OCI-LY1 (cell line): ENCODE results near the gene CSRP1.

Source experiments
- H2AFZ ChIP-seq: fragments of 200-600 bp; sonication (generic), shearing (Covaris generic); 2 replicates; pipeline ENCODE4 v1.6.0; 2014; ENCODE audit warnings: antibody characterized with exemption, mild to moderate bottlenecking, low read length
- H3F3A ChIP-seq: fragments of 200-600 bp; sonication (generic), shearing (Covaris generic); 2 replicates; pipeline ENCODE4 v1.6.0; 2014; ENCODE audit warnings: mild to moderate bottlenecking, antibody characterized with exemption, low read length, moderate library complexity; ENCODE audit not compliant: insufficient read depth
- H3K27ac ChIP-seq: fragments of 200-600 bp; sonication (generic); 2 replicates; pipeline ENCODE4 v1.5.1; 2014; ENCODE audit warnings: low read length, mixed run types, mild to moderate bottlenecking, low read depth; ENCODE audit not compliant: poor library complexity, severe bottlenecking
- H3K27me3 ChIP-seq: fragments of 200-600 bp; sonication (generic); 2 replicates; pipeline ENCODE4 v1.6.0; 2014; ENCODE audit warnings: antibody characterized with exemption, mild to moderate bottlenecking, low read length, moderate library complexity; ENCODE audit not compliant: insufficient read depth
- H3K36me3 ChIP-seq: fragments of 200-600 bp; sonication (generic); 2 replicates; pipeline ENCODE4 v1.6.1; 2014; ENCODE audit warnings: mild to moderate bottlenecking, antibody characterized with exemption, low read length, moderate library complexity, mixed read lengths; ENCODE audit not compliant: insufficient read depth
- H3K4me1 ChIP-seq: fragments of 200-600 bp; sonication (generic); 2 replicates; pipeline ENCODE4 v1.5.1; 2014; ENCODE audit warnings: mild to moderate bottlenecking, low read length, moderate library complexity; ENCODE audit not compliant: insufficient read depth, severe bottlenecking
- H3K4me2 ChIP-seq: fragments of 200-600 bp; sonication (generic), shearing (Covaris generic); 2 replicates; pipeline ENCODE4 v1.6.1; 2014; ENCODE audit warnings: low read length
- H3K4me3 ChIP-seq: fragments of 200-600 bp; sonication (generic); 2 replicates; pipeline ENCODE4 v1.5.1; 2014; ENCODE audit warnings: low read length, low read depth, mild to moderate bottlenecking, mixed read lengths; ENCODE audit not compliant: poor library complexity, severe bottlenecking
- H3K79me2 ChIP-seq: fragments of 200-600 bp; shearing (Covaris generic); 2 replicates; pipeline ENCODE4 v1.6.1; 2016; ENCODE audit warnings: mixed run types, low read length, mixed read lengths; ENCODE audit not compliant: insufficient read depth
- H3K9ac ChIP-seq: fragments of 200-600 bp; sonication (generic), shearing (Covaris generic); 2 replicates; pipeline ENCODE4 v1.6.1; 2014; ENCODE audit warnings: mild to moderate bottlenecking, low read length, mixed read lengths
- H3K9me2 ChIP-seq: fragments of 200-600 bp; sonication (generic), shearing (Covaris generic); 2 replicates; pipeline ENCODE4 v1.6.1; 2014; ENCODE audit warnings: low read depth, mild to moderate bottlenecking, low read length, mixed read lengths
- H3K9me3 ChIP-seq: fragments of 200-600 bp; shearing (Covaris generic); 2 replicates; pipeline ENCODE4 v1.6.1; 2014; ENCODE audit warnings: low read length, mixed read lengths
- H4K20me1 ChIP-seq: fragments of 200-600 bp; sonication (generic), shearing (Covaris generic); 2 replicates; pipeline ENCODE4 v1.6.0; 2016; ENCODE audit warnings: mild to moderate bottlenecking, low read length; ENCODE audit not compliant: insufficient read depth
- EZH2 ChIP-seq: fragments of 200-600 bp; sonication (generic), shearing (Covaris generic); IDR thresholded peaks from 2 replicates; pipeline ENCODE4 v1.8.0; 2017; ENCODE audit warnings: borderline replicate concordance, mixed run types, mild to moderate bottlenecking, antibody characterized with exemption, low read length, moderate library complexity, mixed read lengths
- TF ChIP-seq, protein P1 (sequence below): fragments of 200-600 bp; sonication (generic), shearing (Covaris generic); IDR thresholded peaks from 2 replicates; pipeline ENCODE4 v1.5.1; 2017; ENCODE audit warnings: mild to moderate bottlenecking, antibody characterized with exemption, low read length, moderate library complexity, mixed read lengths

CSRP1 gene

DNA sequence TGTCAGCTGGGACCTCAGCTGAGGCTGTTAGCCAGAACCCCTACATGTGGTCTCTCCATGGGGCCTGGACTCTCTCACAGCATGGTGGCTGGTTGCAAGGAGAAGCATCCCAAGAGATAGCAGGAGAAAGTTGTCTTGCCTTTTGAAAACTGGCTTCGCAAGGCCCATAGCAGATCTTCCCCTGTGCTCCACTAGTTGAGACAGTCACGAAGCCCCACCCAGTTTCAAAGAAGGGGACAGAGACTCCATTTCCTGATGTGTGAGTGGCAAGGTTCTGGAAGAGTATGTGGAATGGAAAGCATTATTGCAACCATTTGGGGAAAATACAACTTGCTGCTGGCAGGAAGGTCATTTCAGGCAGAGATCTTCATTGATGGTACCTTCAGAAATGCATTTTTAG, 7.5 kb upstream of the CSRP1 start:
- H3K36me3 ChIP-seq: no peaks in the 10 kb centered on the region
- no peak overlapping the region for H3K27ac ChIP-seq
- no peaks in the 10 kb centered on the region for H4K20me1 ChIP-seq
- H3K4me2 ChIP-seq: no peak overlapping the region
- no peaks in the 10 kb centered on the region for H3K9me2 ChIP-seq
- no peaks in the 10 kb centered on the region for H3F3A ChIP-seq
- no peaks in the 10 kb centered on the region for H3K9me3 ChIP-seq
- no peaks in the 10 kb centered on the region for H3K27me3 ChIP-seq
- H3K4me3 ChIP-seq: no peak overlapping the region
- TF ChIP-seq, protein P1, sequence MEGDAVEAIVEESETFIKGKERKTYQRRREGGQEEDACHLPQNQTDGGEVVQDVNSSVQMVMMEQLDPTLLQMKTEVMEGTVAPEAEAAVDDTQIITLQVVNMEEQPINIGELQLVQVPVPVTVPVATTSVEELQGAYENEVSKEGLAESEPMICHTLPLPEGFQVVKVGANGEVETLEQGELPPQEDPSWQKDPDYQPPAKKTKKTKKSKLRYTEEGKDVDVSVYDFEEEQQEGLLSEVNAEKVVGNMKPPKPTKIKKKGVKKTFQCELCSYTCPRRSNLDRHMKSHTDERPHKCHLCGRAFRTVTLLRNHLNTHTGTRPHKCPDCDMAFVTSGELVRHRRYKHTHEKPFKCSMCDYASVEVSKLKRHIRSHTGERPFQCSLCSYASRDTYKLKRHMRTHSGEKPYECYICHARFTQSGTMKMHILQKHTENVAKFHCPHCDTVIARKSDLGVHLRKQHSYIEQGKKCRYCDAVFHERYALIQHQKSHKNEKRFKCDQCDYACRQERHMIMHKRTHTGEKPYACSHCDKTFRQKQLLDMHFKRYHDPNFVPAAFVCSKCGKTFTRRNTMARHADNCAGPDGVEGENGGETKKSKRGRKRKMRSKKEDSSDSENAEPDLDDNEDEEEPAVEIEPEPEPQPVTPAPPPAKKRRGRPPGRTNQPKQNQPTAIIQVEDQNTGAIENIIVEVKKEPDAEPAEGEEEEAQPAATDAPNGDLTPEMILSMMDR: no peak
- no peak for TF ChIP-seq EZH2
- peaks cover 30% of the 10 kb centered on the region for H3K4me1 ChIP-seq
- H3K9ac ChIP-seq: no peak overlapping the region
- H2AFZ ChIP-seq: no peak overlapping the region
- H3K79me2 ChIP-seq: no peaks in the 10 kb centered on the region

DNA sequence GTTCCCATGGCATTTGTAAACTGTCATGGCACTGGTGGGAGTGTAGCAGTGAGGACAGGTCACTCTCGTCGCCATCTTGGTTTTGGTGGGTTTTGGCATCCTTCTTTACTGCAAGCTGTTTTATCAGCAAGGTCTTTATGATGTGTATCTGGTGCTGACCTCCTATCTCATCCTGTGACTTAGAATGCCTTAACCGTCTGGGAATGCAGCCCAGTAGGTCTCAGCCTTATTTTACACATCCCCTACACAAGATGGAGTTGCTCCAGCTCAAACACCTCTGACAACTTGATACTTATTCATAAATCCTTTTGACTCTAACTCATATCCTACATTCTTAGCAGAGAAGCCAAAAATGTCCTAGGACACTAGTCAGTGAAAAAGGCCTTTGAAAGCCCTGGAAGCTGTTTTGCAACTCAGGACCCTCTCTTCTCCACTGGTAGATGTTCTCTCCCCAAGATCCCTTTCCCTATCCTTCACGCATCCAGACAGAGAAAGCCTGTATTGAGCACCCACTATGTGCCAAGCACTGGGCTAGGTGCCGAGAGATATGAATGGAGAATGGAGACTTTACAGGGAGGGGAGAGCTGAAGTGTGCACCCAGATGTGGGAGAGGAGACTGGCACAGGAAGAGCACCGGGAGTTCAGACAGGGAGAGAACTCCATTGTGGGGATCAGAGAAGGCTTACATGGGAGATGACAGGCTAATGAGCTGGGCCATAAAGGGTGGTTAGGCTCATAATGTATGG, 6.7 kb upstream of the CSRP1 start:
- Histone ChIP-seq H3K9me2 (no peaks in the 10 kb centered on the region), H3K27ac (no peak overlapping the region), H3K9me3 (no peaks in the 10 kb centered on the region), H3K79me2 (no peaks in the 10 kb centered on the region), H3F3A (no peaks in the 10 kb centered on the region), H4K20me1 (no peaks in the 10 kb centered on the region), H3K4me3 (no peak overlapping the region), H3K4me1 (peaks cover 31% of the 10 kb centered on the region), H3K9ac (no peak overlapping the region), H3K4me2 (no peak overlapping the region), H3K27me3 (no peaks in the 10 kb centered on the region), H3K36me3 (no peaks in the 10 kb centered on the region), H2AFZ (no peak overlapping the region)
- no peak for TF ChIP-seq EZH2
- TF ChIP-seq, protein P1: no peak

- Histone ChIP-seq H3K9me2 (no peaks in the 10 kb centered on the region), H3K27me3 (no peaks in the 10 kb centered on the region), H3K79me2 (no peaks in the 10 kb centered on the region), H4K20me1 (no peaks in the 10 kb centered on the region), H3K9ac (peak overlapping the region; percentile 6; the same call in 1 of the 2 replicates), H2AFZ (no peak overlapping the region), H3K36me3 (no peaks in the 10 kb centered on the region), H3F3A (no peaks in the 10 kb centered on the region), H3K4me2 (peak overlapping the region; percentile 33; the same call in 1 of the 2 replicates), H3K4me1 (peaks cover 47% of the 10 kb centered on the region), H3K4me3 (no peak overlapping the region), H3K9me3 (no peaks in the 10 kb centered on the region), H3K27ac (peak overlapping the region; percentile 63)
- no peak for TF ChIP-seq EZH2
- TF ChIP-seq, protein P1: no peak
Measured at GRCh38 chr1:201511941-201512539, 5.1 kb upstream of the CSRP1 start.
